NCI-H345 treated with DMSO at 0.1 percent for 48 hours (cell line): ENCODE measurements around the gene NDRG3.

Experiments
- DNase-seq: peaks from one replicate; lab custom pipeline; 2025; ENCODE audit not compliant: unreplicated experiment; lab: John Stamatoyannopoulos, UW

The NDRG3 gene

DNA sequence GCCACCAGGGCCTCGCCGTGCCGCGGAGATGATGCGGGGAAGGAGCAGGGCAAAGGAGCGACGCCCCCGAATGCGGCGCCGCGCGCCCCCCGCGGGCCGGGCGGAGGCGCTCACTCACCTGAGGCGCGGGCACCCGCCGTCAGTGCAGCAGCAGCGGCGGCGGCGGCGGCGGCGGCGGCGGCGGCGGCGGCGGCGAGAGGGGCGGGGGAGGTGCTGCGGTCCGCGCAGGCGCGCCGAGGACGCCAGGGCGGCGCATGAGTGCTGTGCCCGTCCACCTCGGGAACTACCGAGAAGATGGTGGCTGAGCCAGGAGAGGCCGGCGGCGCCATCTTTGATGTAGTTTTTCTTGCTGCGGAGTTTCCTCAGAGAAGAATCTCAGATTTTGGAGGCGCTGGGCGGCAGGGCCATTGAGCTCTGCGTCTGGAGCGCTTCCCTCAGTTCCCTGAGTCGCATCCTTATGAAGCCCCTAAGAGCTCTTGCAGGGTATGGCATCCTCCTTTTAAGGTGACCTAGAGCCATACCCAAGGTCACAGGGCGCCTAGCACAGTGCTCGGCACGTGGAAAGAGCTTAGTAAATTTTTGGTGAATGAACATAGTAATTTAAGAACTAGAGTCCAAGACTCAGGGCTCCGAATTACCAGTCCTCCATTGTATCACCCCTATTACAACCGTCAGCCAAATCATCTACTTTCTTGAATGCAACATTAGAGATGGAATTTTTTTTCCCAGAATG, at the start of gene NDRG3:
NDRG3 (minus strand) TSS at position 164 of the 733 bp plus-strand sequence. CDS start 24,355 bp downstream, outside the sequence.
- peak; percentile 98 for DNase-seq

DNA sequence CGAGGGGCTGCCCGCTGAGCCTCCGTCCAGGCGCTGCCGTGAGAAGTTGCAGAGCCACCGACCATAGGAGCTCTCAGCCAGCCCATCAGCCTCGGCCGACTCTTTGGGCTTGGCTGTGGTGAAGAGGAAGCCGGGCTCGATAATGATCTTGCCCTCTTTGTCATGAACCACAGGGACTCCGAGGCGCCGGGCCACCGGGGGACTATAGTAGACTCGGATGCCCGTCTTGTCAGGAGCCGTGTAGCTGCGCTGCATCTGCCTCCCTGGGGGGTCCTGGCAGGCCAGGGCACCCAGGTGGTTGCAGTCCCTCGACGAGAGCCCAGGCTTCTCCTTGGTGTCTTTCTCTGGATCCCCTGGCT, 48.2 kb upstream of the NDRG3 start:
- no peak for DNase-seq

DNA sequence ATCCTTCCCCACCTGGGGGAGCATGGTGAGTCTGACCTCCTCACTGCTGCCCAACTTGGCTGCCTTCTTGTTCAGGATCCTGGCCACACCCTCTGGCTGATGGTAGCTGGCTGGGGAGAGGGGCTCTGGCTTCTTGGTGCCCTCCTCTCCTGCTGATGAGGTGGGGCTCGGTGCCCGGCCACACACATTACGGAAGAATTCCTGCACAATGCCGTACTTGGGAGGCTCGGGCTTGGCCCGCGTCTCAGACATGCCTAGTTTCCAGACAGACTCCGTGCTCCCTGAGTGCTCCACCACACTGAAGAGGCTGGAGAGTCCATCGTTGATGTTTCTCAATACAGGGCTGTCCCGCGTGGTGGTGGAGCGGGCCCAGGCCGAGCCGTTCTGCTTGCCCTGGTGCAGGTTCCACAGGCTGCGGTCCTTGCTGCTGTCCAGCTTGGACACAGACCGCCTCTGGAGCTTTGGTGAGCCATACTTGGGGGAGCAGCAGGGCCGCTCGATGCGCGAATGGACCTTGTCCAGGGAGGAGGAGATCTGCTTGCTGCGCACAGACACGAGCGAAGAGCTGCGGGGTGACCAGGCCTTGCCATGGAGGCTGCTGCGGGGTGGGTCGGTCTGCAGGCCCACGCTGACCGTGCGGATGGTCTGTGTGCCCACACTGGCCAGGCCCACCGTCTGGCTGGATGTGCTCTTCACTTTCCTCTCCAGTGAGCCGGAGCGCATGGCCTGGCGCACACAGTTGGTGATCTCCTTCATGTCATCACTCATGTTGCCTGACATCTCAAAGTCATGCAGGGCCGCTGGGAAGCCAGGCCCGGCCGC, 47.6 kb upstream of the NDRG3 start:
- DNase-seq, result no peak

DNA sequence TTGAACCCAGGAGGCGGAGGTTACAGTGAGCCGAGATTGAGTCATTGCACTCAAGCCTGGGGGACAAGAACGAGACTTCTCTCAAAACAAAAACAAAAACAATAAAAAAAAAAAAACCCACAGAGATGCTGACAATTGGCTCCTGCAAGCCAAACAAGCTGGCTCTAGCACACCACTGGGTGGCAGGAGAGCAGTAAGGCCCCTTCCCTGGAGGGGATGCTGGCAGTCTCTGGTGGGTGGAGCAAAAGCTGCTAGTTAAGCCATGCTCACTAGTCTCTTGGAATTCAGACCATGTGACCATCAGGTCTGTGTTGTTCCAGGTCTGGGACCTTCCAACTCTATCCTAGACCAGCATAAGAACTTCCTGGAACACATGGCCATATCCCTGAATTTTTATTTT, 46.5 kb upstream of the NDRG3 start:
- DNase-seq, result no peak

DNA sequence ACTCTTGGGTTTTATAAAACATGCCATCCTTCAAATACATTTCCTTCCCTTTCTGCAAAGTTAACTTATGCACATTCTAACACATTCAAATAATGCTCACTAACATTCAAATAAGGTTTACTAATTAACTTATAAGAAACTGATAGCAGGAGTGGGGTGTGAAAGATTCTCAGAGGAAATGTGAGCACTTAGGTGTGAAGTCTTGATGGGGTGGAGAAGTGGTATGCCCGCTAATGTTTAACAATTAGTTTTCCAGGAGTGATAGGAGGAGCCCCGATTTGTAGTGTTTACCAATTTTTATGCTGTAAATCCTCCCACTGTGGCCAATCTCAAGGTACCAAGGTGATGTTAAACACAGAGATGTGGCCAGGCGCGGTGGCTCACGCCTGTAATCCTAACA, 46.0 kb upstream of the NDRG3 start:
- DNase-seq, result no peak

DNA sequence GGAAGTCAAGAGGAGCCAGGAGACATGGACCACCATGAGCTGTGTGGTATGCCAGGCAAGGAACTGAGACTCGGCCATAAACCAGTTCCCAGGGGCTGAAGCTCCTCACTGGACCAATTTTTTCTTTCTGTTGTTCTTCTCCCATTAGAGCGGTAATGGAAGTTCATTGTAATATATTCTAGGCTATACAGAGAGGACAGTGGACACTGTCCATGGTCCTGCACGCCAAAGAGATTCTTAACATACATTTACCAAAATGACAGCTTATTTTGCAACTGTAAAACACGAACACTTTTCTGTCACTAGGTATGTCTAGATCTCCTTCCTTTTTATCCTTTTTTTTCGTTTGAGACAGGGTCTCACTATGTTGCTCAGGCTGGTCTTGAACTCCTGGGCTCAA, 40.8 kb upstream of the NDRG3 start:
- DNase-seq, result no peak

DNA sequence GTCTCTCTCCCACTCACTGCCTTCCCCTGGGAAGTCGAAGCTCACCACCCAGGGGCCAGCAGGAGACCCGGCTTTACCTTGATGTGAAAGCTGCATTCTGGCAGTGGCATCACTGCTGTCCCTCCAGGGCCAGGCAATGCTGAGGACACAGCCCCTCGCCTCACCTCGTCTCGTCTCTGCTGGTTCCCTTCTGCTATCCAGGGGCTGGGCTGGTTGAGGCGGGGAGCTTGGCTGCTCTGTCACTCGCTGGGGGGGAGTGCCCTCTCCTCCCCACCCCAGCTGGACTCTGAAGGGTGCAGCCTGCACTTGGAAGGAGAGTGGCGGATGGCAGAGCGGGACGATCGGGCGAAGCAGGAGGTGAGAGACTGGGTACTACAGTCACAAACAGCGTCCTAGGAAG, 40.4 kb upstream of the NDRG3 start:
- no peak for DNase-seq

DNA sequence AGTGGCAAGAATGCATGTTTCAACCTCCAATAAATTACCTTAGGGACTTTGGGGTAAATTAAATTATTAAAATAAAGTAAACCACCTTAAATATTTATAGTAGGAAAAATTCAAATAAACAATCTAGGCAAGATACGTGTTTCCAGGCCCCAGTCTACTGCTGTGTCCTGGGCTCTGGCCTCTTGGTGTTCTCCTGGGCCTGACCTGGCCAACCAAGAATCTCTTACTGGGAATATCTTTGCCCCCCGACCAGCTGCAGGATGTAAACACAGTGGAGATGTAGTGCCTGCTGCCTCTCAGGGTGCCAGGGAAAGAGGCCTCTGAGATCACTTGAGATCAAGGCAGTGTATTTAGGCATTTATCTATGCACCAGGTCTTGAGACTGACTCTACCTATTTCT, 39.4 kb upstream of the NDRG3 start:
- no peak for DNase-seq

DNA sequence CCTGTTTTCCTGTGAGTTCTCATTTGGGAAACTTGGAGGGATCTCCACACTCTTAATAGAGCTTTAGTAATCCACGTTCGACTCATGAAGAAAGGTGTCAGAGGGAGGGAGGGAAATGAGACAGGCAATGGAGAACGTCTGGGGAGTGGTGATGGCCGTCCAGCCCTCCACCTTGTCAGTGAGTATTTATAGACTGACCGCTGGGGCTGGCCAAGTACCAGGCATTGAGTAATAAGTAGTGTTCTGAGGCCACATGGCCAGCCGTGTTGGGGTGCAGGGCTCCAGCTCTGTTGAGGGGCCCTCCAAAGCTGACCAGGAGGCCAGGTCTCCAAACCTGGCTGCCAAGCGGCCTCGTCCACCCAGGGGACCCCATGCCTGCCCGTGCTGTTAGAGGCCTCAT, 39.0 kb upstream of the NDRG3 start:
- no peak for DNase-seq

DNA sequence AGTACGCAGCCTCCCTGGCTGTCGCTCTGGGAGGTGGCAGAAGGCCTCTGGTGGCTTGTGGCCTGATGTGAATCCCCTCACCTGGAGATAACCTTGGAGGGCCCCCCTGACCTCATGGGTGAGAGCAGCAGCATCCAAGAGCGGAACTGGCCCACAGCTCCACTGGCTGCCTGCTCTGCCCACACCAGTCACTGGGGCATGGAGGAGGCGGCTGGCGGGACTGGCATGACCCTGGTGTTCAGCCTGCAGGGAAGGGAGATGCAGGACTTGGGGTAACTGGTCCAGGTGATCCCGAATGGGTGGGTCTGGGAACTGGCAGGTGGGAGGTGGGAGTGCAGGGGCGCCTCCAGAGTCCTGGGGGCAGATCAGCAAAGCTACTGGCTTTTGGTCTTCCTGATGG, 38.2 kb upstream of the NDRG3 start:
- no peak for DNase-seq

DNA sequence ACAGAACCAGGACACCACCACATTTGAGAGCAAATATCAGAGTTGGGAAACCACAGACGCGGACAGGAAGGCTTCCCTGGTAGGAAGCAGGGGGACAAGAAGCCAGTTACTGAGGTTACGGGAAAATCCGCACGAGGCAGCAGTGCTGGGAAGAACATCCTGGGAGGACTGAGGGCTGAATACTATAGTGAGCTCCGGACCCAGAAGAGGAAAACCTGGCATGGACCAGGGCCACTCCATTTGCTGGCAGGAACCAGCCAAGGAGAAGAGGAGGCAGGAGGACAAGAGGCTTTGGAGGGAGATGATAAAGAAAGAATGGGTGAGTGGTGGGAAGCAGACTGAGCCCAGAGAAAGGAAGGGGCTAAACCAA, 33.8 kb upstream of the NDRG3 start:
- DNase-seq, result no peak

DNA sequence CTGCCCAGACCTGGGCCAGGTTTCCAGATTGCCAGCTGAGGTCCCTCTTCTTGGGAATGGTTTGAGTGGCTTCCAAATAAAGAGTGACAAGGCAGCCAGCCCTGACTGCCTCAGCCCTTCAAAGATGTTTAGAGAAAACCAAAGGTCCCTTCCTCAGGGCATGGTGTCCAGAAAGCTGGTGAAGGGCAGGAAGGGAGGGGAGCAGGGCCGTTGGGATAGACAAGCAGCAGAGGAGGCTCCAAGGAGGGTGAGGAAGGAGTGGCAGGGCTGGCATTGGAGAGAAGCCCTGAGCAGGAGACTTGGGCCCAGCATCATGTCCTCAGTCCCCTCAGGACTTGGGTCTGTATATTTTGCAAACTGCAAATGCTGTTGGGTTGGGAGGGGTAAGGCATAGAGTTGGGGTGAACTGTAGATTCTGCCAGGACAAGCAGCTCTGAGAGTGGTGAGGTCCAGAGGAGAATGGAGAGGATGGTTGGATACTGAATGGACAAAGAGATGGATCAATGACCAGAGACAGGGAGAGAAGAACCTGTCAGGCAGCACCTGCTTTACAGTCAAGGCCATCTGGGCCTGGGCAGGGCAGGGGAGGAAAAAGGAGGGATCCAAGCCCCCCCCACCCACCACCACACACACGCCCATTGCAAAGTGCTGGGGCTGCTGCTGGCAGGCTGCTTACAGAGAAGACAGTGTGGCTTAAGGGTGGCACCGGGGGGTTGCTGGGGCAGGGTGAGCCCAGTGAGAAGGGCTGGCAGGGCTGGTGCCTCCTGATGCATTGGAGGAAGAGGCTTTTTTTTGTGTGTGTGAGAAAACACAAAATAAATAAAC, 33.2 kb upstream of the NDRG3 start:
- DNase-seq, result no peak

DNA sequence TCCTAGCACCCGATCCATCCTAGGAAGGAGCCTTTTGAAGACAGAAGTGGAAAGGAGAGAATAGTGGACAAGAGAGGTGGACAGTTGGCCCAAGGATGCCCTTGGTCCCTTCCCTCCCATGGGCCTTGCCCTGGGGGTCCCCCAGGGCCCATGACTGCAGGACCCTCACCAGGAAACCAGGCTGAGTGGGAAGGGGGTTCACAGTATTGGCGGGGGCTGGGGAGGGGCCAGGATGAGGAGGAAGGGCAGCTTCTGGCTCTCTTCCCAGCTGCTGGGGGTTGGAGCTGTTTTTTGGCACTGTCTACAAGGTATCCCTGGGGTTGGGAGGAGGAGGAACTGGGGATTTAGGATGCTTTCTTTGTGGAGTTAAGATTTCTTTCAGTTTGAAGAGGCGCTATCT, 31.7 kb upstream of the NDRG3 start:
- no peak for DNase-seq

DNA sequence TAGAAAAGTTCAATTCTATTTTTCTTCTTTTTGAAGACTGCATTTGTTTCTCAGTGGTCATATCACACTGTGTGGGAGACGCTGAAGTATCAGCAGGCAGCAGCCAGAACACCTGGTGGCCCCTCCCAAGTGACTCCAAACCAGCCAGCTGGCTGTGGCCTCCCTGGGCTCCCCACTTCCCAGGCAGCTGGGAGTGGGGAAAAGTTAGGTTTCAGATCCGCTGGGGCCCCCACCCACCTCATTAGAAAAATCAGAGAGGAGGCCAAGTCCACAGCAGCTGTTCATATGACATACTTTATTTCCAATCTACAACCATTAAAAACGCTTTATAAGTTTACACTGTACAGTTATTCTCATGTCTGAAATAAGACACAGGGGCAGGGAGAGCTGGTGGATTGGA, 31.3 kb upstream of the NDRG3 start:
- no peak for DNase-seq

DNA sequence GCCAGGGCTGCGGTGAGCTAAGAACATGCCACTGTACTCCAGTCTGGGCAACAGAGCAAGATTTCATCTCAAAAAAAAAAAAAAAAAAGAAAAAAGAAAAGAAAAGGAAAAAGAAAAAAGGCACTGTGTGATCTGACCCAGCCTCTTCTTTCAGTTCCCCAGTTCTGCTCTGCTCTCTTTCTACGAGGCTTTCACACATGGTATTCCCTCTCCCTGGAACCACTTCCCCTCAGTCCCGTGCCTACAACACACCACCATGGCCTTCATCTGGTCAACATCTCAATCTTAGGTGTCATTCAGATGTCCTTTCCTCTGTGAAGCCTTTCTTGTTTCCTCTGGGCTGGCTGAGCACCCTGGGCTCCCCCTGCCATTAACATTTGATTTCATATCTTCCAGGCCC, 29.9 kb upstream of the NDRG3 start:
- DNase-seq, result no peak

DNA sequence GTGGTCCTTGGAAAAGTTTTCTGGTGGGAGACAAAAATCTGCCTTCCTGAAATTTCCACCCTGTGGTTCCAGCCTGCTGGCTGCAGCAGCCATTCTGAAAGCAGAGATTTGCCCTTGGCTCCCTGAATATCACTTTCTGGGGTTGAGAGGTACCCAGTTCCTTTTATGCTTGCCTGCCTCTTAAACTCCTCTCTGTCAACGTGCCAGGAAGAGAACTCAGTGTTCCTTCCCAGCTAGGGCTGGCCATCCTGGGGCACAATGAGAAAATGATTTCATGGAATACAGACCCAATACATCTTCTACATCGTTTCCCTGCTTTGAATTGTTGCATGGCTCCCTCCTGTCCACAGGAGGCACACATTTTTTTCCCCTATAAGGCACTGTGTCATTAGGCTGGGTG, 29.3 kb upstream of the NDRG3 start:
- no peak for DNase-seq

DNA sequence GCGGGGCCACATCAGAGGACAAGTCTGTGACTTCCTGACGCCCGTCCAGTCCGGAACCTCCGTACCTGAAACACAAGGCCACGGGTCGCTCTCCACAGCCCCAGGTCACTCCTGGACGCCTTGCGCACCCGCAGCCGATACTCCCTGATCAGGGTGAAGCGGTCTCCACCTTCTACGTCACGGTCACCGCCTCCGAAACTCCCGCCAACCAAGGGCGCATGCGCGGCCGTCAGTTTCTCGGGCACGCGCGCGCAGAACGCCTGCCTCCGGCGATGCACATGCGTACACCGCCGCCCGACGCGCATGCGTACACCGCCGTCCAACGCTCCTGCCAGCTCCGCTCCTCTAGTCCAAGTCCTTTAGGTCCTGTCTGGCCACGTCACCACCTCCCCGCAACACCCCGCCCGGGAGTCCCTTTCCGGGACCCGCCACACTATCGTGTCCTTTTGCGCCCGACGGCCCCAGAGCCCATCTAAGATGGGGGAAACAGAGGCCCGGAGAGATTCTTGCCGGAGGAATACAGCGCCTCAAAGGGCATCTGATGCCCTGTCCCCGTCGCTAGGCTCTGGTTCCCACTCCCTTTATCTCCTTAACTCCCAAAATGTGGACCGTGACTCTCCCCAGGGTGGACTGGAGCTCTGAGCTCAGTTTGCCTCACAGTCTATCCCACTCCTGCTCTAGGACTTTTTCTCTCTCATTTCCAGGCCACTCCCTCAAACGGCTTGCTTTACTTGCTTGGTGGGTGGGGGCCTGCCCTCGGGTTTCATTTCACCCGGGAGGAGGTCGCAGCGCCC, 27.9 kb upstream of the NDRG3 start, which contains the start of gene DSN1:
DSN1 (minus strand) TSS at position 167 of the 794 bp plus-strand sequence. CDS start 2,305 bp downstream, outside the sequence.
- DNase-seq, result peak; percentile 97

DNA sequence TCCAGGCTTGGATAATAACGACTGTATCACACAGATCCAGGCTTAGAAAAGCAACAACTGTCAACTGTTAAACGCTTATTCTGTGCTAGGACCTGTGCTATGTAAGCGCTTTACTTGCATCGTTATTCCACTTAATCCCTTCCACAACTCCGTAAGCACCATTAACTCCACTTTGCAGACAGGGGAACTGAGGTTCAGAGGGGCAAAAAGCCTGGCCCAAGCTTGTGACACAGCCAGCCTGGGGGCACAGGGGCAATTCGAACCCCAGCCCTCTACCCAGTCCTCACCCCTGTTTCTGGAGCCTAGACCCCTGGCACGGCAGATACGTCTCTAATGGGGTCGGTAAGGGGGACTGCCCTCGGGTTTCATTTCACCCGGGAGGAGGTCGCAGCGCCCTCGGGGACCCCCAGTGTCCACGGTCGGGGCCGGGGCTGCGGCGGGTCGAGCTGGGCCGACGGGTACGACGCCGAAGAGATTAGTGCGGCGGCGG, 27.3 kb upstream of the NDRG3 start:
- DNase-seq, result no peak

DNA sequence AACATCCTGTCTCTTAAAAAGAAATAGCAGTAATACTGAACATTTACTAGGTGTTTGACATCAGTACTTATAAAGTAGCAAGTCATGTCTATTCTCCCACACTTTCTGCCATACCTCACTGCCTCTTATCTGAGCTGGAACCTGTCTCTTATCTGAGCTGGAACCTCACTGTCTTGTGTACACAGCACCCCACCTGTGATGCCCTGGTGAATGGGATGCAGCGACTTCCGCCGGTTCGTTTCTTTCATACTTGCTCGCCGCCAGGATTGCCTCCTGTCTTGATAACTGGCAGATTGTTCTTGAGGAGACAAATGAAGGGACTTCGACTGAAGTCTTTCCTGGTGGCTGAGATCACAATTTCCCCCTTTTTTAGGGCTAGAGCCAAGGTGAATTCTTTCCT, 24.8 kb upstream of the NDRG3 start:
- DNase-seq, result no peak

DNA sequence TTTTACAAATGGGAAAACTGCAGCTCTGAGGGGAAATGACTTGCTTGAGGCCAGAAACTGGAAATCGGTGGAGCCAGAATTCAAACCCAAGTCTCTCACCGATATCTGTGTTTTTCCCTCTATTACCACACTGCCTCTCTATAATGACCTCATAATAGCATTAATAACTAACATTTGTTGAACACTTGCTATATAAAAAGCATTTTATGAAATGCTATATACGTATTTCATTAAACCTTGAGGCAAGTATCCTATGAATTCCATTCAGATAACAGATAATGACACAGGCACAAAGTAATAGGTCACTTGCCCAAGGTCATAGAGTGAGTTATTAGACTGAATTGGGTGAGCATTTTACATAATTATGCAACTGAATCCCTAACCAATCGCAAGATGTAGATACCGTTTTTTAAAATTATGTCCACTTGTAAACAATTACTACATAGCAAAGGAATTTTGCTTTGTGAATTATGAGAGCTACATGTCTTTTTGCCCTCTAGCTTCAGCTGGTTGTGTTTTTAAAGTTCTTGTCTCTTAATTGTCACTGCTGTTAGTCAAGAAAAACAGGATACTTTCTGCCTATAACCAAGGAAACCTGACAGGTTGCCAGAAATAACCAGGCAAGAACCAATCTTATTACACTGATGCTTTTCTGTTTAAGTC, 23.0 kb upstream of the NDRG3 start:
- no peak for DNase-seq
